Fibroblast of lung (primary cell): ENCODE measurements around the gene ABHD17C.

Experiments used
- EZH2 ChIP-seq: IDR thresholded peaks from 2 replicates; pipeline ENCODE4 v1.5.1; 2012; ENCODE audit warnings: low read length, control low read depth, mild to moderate bottlenecking; ENCODE audit errors: missing control alignments
- TF ChIP-seq, protein P1 (sequence below), 2 donors: IDR thresholded peaks in 1 of 2; conservative IDR thresholded peaks in 1 of 2; 1 replicate in 1 of 2; 2 replicates in 1 of 2; pipeline ENCODE4 v1.5.1; 2011 to 2012; ENCODE audit warnings: low read length in 2 of 2, control low read depth in 1 of 2, inconsistent platforms in 1 of 2, low read depth in 1 of 2, mild to moderate bottlenecking in 1 of 2

DNA sequence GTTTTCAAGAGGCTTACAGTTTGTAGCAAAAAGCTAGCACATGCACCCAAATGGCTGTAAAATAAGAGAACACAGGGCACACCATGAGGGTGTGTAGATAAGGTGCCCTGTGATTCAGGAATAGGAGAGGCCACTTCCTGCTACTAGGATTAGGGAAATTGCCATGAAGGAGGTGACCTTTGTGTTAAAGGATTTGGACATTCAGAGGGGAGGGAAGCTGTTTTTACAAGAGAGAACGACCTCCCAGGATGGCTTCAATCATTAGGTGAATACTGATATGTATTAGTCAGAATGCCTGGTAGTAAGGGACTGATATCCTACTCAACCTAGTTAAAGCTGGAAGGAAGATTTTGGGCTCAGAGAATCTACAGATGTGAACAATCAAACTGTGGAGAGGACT lies 35.7 kb upstream of the ABHD17C start:
- no peak for TF ChIP-seq EZH2
- TF ChIP-seq, protein P1, sequence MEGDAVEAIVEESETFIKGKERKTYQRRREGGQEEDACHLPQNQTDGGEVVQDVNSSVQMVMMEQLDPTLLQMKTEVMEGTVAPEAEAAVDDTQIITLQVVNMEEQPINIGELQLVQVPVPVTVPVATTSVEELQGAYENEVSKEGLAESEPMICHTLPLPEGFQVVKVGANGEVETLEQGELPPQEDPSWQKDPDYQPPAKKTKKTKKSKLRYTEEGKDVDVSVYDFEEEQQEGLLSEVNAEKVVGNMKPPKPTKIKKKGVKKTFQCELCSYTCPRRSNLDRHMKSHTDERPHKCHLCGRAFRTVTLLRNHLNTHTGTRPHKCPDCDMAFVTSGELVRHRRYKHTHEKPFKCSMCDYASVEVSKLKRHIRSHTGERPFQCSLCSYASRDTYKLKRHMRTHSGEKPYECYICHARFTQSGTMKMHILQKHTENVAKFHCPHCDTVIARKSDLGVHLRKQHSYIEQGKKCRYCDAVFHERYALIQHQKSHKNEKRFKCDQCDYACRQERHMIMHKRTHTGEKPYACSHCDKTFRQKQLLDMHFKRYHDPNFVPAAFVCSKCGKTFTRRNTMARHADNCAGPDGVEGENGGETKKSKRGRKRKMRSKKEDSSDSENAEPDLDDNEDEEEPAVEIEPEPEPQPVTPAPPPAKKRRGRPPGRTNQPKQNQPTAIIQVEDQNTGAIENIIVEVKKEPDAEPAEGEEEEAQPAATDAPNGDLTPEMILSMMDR (conservative IDR thresholded peaks at IDR 0.05 in 1 of 2, IDR thresholded peaks at IDR 0.05 in 1 of 2; ENCODE audit: low read depth in 1 of 2, low read length in 2 of 2), result no peak
